ENCODE measurements around the gene NPY4R2.
"Not testable (repeated sequence)": the region's sequence is repeated elsewhere in the genome, so short reads cannot be mapped to it uniquely, and the experiment has no call there.

The NPY4R2 gene

DNA sequence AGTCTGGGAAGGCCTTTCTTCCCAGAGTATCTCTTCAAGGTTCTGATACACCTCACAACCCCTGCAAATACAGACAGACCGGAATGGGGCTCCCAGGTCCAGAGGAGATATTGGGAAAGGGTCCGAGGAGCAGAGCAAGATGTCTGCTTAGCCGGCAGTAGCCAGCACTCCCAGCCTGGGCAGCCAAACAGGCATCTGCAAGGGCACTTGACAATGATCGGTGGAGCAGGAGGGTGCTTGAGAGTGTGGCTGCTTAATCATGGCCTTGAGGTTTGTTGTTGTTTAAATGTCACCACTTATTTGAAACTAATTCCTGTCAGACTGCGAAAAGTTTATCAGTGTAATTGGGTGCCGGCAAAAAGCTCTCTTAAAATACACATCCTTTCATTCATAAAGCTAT, 15.0 kb downstream of the NPY4R2 start:
- DNase-seq, result not testable (repeated sequence)

- not testable (repeated sequence) for DNase-seq
These were observed 18.3 kb downstream of the NPY4R2 start for GRCh38 chr10:47936772-47937228.

GRCh38 chr10:47937634-47938033, 19.2 kb downstream of the NPY4R2 start:
- DNase-seq, result not testable (repeated sequence)

GRCh38 chr10:47940821-47941220, 22.4 kb downstream of the NPY4R2 start:
- not testable (repeated sequence) for DNase-seq

GRCh38 chr10:47941379-47941778, 22.9 kb downstream of the NPY4R2 start:
- DNase-seq, result not testable (repeated sequence)

DNA sequence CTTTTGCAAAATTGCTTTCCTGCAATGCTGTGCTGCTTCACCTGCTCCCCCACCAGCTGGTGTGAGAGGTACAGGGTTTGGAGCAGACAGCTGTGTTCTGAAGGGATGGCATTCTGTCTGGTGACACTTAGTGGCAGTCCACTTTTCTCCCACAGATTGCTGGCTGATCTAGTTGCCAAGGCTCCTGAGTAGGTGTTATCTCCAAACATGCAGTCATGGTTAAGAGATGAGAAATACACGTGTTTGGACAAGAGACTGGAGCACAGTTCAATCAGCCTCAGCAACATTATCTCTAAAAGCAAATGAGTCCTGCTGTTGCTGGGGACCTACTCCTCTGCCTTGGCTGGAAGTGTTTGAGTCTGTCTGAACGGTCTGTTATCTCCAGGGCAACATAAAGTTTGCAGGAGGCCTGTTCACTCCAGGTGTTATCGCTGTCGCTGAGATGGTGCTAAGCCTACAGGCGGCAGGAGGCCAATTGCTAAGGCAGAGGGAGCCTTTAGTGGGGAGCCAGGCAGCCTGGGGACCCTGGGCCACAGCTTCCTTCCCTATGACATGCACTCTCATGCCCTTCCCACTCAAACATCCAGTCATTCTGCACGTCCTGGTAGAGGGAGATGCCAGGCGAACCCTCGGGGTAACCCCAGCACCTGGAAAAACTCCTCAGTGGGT, 24.0 kb downstream of the NPY4R2 start:
- DNase-seq, result not testable (repeated sequence)

GRCh38 chr10:47943328-47943727, 24.9 kb downstream of the NPY4R2 start:
- DNase-seq, result not testable (repeated sequence)

- DNase-seq, result not testable (repeated sequence)
These were observed 29.0 kb downstream of the NPY4R2 start for GRCh38 chr10:47947424-47947823.

DNA sequence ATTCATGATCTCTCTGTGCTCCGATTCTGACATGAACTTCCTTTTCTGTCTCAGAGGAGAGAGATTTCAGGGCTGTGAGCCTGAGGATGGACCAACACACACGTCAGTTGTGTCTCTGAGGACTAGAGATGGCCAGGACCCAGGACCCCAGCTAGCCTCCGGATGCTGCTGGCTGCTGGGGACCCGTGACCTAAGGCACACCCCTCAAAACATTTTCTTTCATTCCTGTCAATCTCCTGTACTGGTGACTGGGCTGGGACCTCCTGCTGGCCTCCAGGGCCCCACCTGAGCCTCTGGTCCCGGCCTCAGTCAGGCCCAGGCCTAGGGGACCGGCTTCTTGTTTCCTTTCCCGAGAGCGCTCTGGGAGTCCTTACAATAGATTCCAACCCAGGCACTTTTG, 38.7 kb downstream of the NPY4R2 start:
- not testable (repeated sequence) for DNase-seq

- not testable (repeated sequence) for DNase-seq
These were observed 41.2 kb downstream of the NPY4R2 start for GRCh38 chr10:47959677-47960076.

DNA sequence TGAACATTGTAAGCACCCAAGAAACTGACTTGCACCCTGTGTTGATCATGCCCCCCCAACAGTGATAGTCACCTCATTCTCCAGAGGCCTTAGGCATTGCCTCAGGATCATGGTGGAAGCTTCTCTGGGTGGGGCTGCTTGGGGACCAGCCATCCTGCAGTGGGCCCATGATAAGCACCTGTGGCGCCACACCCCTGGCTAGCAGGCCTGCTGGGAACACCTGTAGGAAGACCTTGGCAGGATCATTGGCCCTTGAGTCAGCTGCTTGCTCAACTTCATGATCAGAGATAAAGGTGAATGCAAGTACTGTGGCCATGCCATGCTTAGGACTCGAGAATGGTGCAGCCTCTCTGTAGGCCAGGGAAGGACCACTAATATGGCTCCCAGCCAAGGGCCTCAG, 42.2 kb downstream of the NPY4R2 start:
- DNase-seq, result not testable (repeated sequence)

- DNase-seq, result not testable (repeated sequence)
These were observed 44.3 kb downstream of the NPY4R2 start for GRCh38 chr10:47962785-47963184.

DNA sequence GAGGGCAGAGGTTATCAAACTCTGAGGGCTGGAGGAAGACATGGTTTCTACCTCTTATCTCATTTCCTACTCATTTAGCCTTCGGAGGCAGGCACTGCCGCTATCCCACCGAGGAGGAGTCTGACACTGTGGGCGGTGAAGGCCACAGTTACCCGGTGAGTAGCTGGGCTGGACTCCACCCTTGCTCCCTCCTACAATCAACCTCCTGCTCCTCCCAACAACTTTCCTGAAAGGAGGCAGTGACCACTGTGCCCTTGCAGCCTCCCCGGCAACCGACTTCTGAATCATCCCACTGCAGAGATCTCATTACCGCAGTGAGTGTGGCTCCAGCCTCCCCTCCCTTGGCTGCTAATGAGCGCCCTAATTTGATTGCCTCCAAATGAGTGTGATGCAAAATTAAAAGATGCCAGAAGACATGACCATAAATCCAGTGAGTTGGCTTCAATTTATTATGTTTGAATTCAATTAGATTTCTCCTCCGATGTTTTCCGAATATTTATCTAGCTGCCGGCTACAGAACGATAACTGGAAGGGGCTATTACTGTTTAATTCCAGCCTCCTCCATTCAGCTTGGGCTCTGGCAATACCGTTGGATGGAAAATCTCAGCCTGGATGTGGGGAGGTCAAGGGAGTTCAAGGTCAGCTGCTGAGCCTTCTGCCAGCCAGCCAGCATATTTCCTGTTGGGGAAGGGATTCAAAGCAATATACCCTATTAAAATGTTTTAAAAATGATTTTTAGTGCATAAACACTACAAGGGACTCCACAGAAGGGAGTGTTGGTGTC, 46.0 kb downstream of the NPY4R2 start:
- not testable (repeated sequence) for DNase-seq

GRCh38 chr10:47968988-47969387, 50.5 kb downstream of the NPY4R2 start:
- not testable (repeated sequence) for DNase-seq

GRCh38 chr10:47970047-47970446, 51.6 kb downstream of the NPY4R2 start:
- not testable (repeated sequence) for DNase-seq

GRCh38 chr10:47971598-47971997, 53.1 kb downstream of the NPY4R2 start:
- not testable (repeated sequence) for DNase-seq

GRCh38 chr10:47972077-47972476, 53.6 kb downstream of the NPY4R2 start:
- not testable (repeated sequence) for DNase-seq

Measured in T-helper 1 cell (primary cell).